ENCODE data around the gene RAB36. TPM values are rescaled to one million over a fixed set of nuclear protein-coding genes. Genes with fewer than 3 reads are reported as not detected.

RAB36 gene
- total RNA-seq, 1 donor from 2014 or later, result 0.26 TPM

GRCh38 chr22:23193196-23193827 lies 48.0 kb downstream of the RAB36 start:
- no peaks in the 10 kb centered on the region for H3K27me3 ChIP-seq (ENCODE audit: control insufficient read depth, insufficient read depth, low read length)
- H3K4me3 ChIP-seq (ENCODE audit: low read depth, low read length), result no peak overlapping the region
- H3K36me3 ChIP-seq (ENCODE audit: control insufficient read depth, insufficient read depth, low read length), result peaks cover 2% of the 10 kb centered on the region
- DNase-seq (ENCODE audit: low read depth), result no peak
- no peak for TF ChIP-seq CTCF (IDR thresholded peaks at IDR 0.05; ENCODE audit: insufficient read depth, low read length, severe bottlenecking)
- FAIRE-seq, result no peak

GRCh38 chr22:23193882-23194281 lies 48.6 kb downstream of the RAB36 start:
- FAIRE-seq (no peak), DNase-seq (ENCODE audit: low read depth) (no peak)
- Histone ChIP-seq H3K36me3 (ENCODE audit: control insufficient read depth, insufficient read depth, low read length) (peaks cover 3% of the 10 kb centered on the region), H3K4me3 (ENCODE audit: low read depth, low read length) (no peak overlapping the region), H3K27me3 (ENCODE audit: control insufficient read depth, insufficient read depth, low read length) (no peaks in the 10 kb centered on the region)
- TF ChIP-seq CTCF (IDR thresholded peaks at IDR 0.05; ENCODE audit: insufficient read depth, low read length, severe bottlenecking), result no peak

GRCh38 chr22:23196165-23196564 lies 50.9 kb downstream of the RAB36 start:
- no peak for FAIRE-seq
- Histone ChIP-seq H3K27me3 (ENCODE audit: control insufficient read depth, insufficient read depth, low read length) (no peaks in the 10 kb centered on the region), H3K36me3 (ENCODE audit: control insufficient read depth, insufficient read depth, low read length) (peaks cover 5% of the 10 kb centered on the region), H3K4me3 (ENCODE audit: low read depth, low read length) (no peak overlapping the region)
- no peak for DNase-seq (ENCODE audit: low read depth)
- no peak for TF ChIP-seq CTCF (IDR thresholded peaks at IDR 0.05; ENCODE audit: insufficient read depth, low read length, severe bottlenecking)

GRCh38 chr22:23197836-23198235 lies 52.6 kb downstream of the RAB36 start:
- DNase-seq (ENCODE audit: low read depth), result no peak
- FAIRE-seq, result no peak
- TF ChIP-seq CTCF (IDR thresholded peaks at IDR 0.05; ENCODE audit: insufficient read depth, low read length, severe bottlenecking), result no peak
- Histone ChIP-seq H3K36me3 (ENCODE audit: control insufficient read depth, insufficient read depth, low read length) (peaks cover 5% of the 10 kb centered on the region), H3K27me3 (ENCODE audit: control insufficient read depth, insufficient read depth, low read length) (no peaks in the 10 kb centered on the region), H3K4me3 (ENCODE audit: low read depth, low read length) (no peak overlapping the region)

GRCh38 chr22:23199159-23199558 lies 53.9 kb downstream of the RAB36 start:
- Histone ChIP-seq H3K27me3 (ENCODE audit: control insufficient read depth, insufficient read depth, low read length) (no peaks in the 10 kb centered on the region), H3K36me3 (ENCODE audit: control insufficient read depth, insufficient read depth, low read length) (peaks cover 5% of the 10 kb centered on the region), H3K4me3 (ENCODE audit: low read depth, low read length) (no peak overlapping the region)
- no peak for DNase-seq (ENCODE audit: low read depth)
- no peak for TF ChIP-seq CTCF (IDR thresholded peaks at IDR 0.05; ENCODE audit: insufficient read depth, low read length, severe bottlenecking)
- FAIRE-seq, result no peak

GRCh38 chr22:23200898-23201297 lies 55.6 kb downstream of the RAB36 start:
- DNase-seq (ENCODE audit: low read depth) (no peak), FAIRE-seq (no peak)
- no peak overlapping the region for H3K4me3 ChIP-seq (ENCODE audit: low read depth, low read length)
- H3K27me3 ChIP-seq (ENCODE audit: control insufficient read depth, insufficient read depth, low read length), result no peaks in the 10 kb centered on the region
- no peak for TF ChIP-seq CTCF (IDR thresholded peaks at IDR 0.05; ENCODE audit: insufficient read depth, low read length, severe bottlenecking)
- H3K36me3 ChIP-seq (ENCODE audit: control insufficient read depth, insufficient read depth, low read length), result peaks cover 5% of the 10 kb centered on the region
